Measurements from ENCODE around the gene VWA8. TPM values are rescaled to one million over a fixed set of nuclear protein-coding genes. Genes with fewer than 3 reads are reported as not detected.

VWA8 gene
- total and polyA plus RNA-seq, 2 of the 13 experiments (the other 11 are each of a cell fraction or from before 2014, with no cell fraction given), result 9.1 to 17.3 TPM

DNA sequence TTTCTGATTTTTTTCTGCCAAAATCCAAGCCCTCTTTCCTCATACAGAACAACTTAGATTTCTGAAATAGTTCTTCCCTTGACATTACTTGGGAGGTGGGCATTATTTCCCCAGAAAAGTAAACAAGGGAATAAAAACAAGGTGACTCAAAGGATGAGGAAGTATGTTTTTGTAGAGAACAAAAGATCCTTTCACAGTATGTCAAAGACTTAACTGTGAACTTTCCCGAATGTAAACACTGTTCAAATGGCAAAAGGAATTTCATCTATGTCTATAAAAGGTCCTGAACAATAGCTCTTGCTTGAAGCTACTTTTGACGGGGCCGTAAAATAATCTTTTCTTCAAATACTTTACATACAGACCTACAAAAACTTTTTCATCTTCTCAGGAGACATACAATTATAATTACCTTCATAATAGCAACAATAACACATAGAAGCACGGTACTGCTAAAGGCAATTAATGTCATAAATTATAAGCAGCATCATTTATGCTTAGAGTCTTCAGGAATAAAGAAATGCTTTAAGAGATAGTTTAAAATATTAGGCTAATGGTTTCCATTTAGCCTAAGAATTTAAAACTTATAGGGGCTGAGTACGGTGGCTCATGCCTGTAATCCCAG is 312.5 kb downstream of the VWA8 start (continued):
- no peak for TF ChIP-seq HOXA5 (CRISPR knock-in tag; IDR thresholded peaks at IDR 0.05)
- TF ChIP-seq ZNF558 (CRISPR knock-in tag; IDR thresholded peaks at IDR 0.05; ENCODE audit: borderline replicate concordance), result no peak
- no peak for TF ChIP-seq RFXANK (CRISPR knock-in tag; IDR thresholded peaks at IDR 0.05)
- TF ChIP-seq ZNF205 (CRISPR knock-in tag; IDR thresholded peaks at IDR 0.05), result no peak
- TF ChIP-seq, protein P1, sequence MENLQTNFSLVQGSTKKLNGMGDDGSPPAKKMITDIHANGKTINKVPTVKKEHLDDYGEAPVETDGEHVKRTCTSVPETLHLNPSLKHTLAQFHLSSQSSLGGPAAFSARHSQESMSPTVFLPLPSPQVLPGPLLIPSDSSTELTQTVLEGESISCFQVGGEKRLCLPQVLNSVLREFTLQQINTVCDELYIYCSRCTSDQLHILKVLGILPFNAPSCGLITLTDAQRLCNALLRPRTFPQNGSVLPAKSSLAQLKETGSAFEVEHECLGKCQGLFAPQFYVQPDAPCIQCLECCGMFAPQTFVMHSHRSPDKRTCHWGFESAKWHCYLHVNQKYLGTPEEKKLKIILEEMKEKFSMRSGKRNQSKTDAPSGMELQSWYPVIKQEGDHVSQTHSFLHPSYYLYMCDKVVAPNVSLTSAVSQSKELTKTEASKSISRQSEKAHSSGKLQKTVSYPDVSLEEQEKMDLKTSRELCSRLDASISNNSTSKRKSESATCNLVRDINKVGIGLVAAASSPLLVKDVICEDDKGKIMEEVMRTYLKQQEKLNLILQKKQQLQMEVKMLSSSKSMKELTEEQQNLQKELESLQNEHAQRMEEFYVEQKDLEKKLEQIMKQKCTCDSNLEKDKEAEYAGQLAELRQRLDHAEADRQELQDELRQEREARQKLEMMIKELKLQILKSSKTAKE (CRISPR knock-in tag; IDR thresholded peaks at IDR 0.05; ENCODE audit: borderline replicate concordance), result no peak
- TF ChIP-seq ZNF430 (CRISPR knock-in tag; IDR thresholded peaks at IDR 0.05), result no peak
- TF ChIP-seq CCDC6 (CRISPR knock-in tag; IDR thresholded peaks at IDR 0.05), result no peak
- TF ChIP-seq TCF7 (IDR thresholded peaks at IDR 0.05; ENCODE audit: low read depth), result peak; percentile 84
- TF ChIP-seq ZNF788 (CRISPR knock-in tag; IDR thresholded peaks at IDR 0.05; ENCODE audit: borderline replicate concordance), result no peak
- TF ChIP-seq, protein P2, sequence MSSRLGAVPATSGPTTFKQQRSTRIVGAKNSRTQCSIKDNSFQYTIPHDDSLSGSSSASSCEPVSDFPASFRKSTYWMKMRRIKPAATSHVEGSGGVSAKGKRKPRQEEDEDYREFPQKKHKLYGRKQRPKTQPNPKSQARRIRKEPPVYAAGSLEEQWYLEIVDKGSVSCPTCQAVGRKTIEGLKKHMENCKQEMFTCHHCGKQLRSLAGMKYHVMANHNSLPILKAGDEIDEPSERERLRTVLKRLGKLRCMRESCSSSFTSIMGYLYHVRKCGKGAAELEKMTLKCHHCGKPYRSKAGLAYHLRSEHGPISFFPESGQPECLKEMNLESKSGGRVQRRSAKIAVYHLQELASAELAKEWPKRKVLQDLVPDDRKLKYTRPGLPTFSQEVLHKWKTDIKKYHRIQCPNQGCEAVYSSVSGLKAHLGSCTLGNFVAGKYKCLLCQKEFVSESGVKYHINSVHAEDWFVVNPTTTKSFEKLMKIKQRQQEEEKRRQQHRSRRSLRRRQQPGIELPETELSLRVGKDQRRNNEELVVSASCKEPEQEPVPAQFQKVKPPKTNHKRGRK (CRISPR knock-in tag; IDR thresholded peaks at IDR 0.05), result no peak
- peak; percentile 96 for TF ChIP-seq GATAD2A (CRISPR knock-in tag; IDR thresholded peaks at IDR 0.05)
- TF ChIP-seq, protein P3, sequence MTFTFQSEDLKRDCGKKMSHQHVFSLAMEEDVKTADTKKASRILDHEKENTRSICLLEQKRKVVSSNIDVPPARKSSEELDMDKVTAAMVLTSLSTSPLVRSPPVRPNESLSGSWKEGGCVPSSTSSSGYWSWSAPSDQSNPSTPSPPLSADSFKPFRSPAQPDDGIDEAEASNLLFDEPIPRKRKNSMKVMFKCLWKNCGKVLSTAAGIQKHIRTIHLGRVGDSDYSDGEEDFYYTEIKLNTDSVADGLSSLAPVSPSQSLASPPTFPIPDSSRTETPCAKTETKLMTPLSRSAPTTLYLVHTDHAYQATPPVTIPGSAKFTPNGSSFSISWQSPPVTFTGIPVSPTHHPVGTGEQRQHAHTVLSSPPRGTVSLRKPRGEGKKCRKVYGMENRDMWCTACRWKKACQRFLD (CRISPR knock-in tag; IDR thresholded peaks at IDR 0.05; ENCODE audit: borderline replicate concordance), result no peak
- TF ChIP-seq ZNF569 (CRISPR knock-in tag; IDR thresholded peaks at IDR 0.05; ENCODE audit: borderline replicate concordance), result no peak
- no peak for TF ChIP-seq SNAPC2 (CRISPR knock-in tag; IDR thresholded peaks at IDR 0.05)
- TF ChIP-seq NR1H2 (CRISPR knock-in tag; IDR thresholded peaks at IDR 0.05; ENCODE audit: borderline replicate concordance, low read depth), result no peak
- TF ChIP-seq RARG (CRISPR knock-in tag; IDR thresholded peaks at IDR 0.05; ENCODE audit: low read depth), result no peak
- TF ChIP-seq, protein P4, sequence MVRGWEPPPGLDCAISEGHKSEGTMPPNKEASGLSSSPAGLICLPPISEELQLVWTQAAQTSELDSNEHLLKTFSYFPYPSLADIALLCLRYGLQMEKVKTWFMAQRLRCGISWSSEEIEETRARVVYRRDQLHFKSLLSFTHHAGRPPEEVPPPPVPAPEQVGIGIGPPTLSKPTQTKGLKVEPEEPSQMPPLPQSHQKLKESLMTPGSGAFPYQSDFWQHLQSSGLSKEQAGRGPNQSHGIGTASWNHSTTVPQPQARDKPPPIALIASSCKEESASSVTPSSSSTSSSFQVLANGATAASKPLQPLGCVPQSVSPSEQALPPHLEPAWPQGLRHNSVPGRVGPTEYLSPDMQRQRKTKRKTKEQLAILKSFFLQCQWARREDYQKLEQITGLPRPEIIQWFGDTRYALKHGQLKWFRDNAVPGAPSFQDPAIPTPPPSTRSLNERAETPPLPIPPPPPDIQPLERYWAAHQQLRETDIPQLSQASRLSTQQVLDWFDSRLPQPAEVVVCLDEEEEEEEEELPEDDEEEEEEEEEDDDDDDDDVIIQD (CRISPR knock-in tag; IDR thresholded peaks at IDR 0.05; ENCODE audit: low read depth), result peak; percentile 79; the same call in 1 of the 2 replicates
- TF ChIP-seq ZNF7 (CRISPR knock-in tag; IDR thresholded peaks at IDR 0.05), result no peak
- TF ChIP-seq, protein P5, sequence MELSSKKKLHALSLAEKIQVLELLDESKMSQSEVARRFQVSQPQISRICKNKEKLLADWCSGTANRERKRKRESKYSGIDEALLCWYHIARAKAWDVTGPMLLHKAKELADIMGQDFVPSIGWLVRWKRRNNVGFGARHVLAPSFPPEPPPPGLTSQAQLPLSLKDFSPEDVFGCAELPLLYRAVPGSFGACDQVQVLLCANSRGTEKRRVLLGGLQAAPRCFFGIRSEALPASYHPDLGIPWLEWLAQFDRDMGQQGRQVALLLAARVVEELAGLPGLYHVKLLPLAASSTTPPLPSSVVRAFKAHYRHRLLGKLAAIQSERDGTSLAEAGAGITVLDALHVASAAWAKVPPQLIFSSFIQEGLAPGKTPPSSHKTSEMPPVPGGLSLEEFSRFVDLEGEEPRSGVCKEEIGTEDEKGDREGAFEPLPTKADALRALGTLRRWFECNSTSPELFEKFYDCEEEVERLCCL (CRISPR knock-in tag; IDR thresholded peaks at IDR 0.05; ENCODE audit: borderline replicate concordance), result no peak
